H1 (cell line): Measurements from ENCODE around the gene LPCAT1. TPM values are rescaled to one million over a fixed set of nuclear protein-coding genes. Genes with fewer than 3 reads are reported as not detected.
A peak's percentile ranks its signal among the peaks of the same experiment; 100 is the strongest.

Experiments
- CTCF ChIA-PET: fragments of 300-600 bp; sonication (Branson Sonifier 250); formaldehyde crosslinking; loops from one replicate; lab custom pipeline; 2021; ENCODE audit not compliant: partially characterized antibody; lab: Charles Lee
- POLR2A ChIA-PET: fragments of 300-600 bp; sonication (Branson Sonifier 250); formaldehyde crosslinking; loops from one replicate; lab custom pipeline; 2021; ENCODE audit warnings: inconsistent platforms; ENCODE audit not compliant: partially characterized antibody; lab: Charles Lee
- DNase-seq, 2 experiments: peaks; one replicate each; pipeline versions ENCODE4 v3.0.0 to v3.0.0-alpha.2; 2010 to 2022; ENCODE audit warnings: low spot score in 2 of 2, low read depth in 1 of 2, mixed read lengths in 1 of 2
- FAIRE-seq: peaks from 2 replicates; lab custom pipeline; 2011; peaks lifted over from hg19 to GRCh38; lab: Jason Lieb, UNC
- H2AFZ ChIP-seq: 2 replicates; pipeline ENCODE4 v1.8.1; 2012; ENCODE audit warnings: low read length, inconsistent platforms
- H2AK5ac ChIP-seq: 2 replicates; pipeline ENCODE4 v1.6.1; 2013; ENCODE audit warnings: low read depth, low read length
- H2BK120ac ChIP-seq: replicated peaks from 2 replicates; pipeline ENCODE3; 2013; ENCODE audit warnings: low read depth, low read length, inconsistent platforms
- H2BK12ac ChIP-seq: 2 replicates; pipeline ENCODE4 v1.6.1; 2013; ENCODE audit warnings: low read depth, low read length
- H2BK15ac ChIP-seq: 2 replicates; pipeline ENCODE4 v1.6.1; 2013; ENCODE audit warnings: low read length
- H2BK20ac ChIP-seq: 2 replicates; pipeline ENCODE4 v1.6.1; 2013; ENCODE audit warnings: low read length
- H2BK5ac ChIP-seq: 2 replicates; pipeline ENCODE4 v1.6.1; 2013; ENCODE audit warnings: low read depth, low read length
- H3K14ac ChIP-seq: 2 replicates; pipeline ENCODE4 v1.6.1; 2013; ENCODE audit warnings: inconsistent platforms; ENCODE audit not compliant: insufficient read length
- H3K18ac ChIP-seq: 2 replicates; pipeline ENCODE4 v1.6.1; 2013; ENCODE audit warnings: low read length; ENCODE audit errors: extremely low read depth
- H3K23ac ChIP-seq: 2 replicates; pipeline ENCODE4 v1.6.1; 2013; ENCODE audit warnings: inconsistent platforms; ENCODE audit not compliant: insufficient read length
- H3K23me2 ChIP-seq: 2 replicates; pipeline ENCODE4 v1.6.1; 2013; ENCODE audit warnings: low read depth, low read length
- H3K27ac ChIP-seq: 2 replicates; pipeline ENCODE4 v1.6.1; 2011; ENCODE audit warnings: low read depth, low read length, inconsistent platforms
- H3K27me3 ChIP-seq, 4 experiments: replicated peaks in 1 of 4; 1 replicate in 1 of 4; 2 replicates in 3 of 4; pipeline versions ENCODE4 v1.6.1 to v1.8.1; 2011 to 2013; ENCODE audit warnings: low read length in 3 of 4, mild to moderate bottlenecking in 3 of 4, inconsistent platforms in 2 of 4, mixed read lengths in 2 of 4, moderate library complexity in 1 of 4; ENCODE audit not compliant: control insufficient read depth in 3 of 4, insufficient read depth in 3 of 4; ENCODE audit errors: extremely low read depth in 1 of 4
- H3K36me3 ChIP-seq, 4 experiments: 2 replicates each; pipeline versions ENCODE4 v1.6.1 to v1.8.1; 2011 to 2013; ENCODE audit warnings: mild to moderate bottlenecking in 4 of 4, low read length in 3 of 4, moderate library complexity in 2 of 4, control low read depth in 1 of 4, inconsistent platforms in 1 of 4; ENCODE audit not compliant: insufficient read depth in 4 of 4, control insufficient read depth in 2 of 4
- H3K4ac ChIP-seq: replicated peaks from 2 replicates; pipeline ENCODE3; 2013; ENCODE audit warnings: low read length, low read depth, mixed read lengths, inconsistent platforms; ENCODE audit not compliant: insufficient read length
- H3K4me1 ChIP-seq, 4 experiments: replicated peaks in 1 of 4; 1 replicate in 1 of 4; 2 replicates in 3 of 4; pipeline versions ENCODE4 v1.6.1 to v1.8.1; 2011 to 2013; ENCODE audit warnings: low read length in 3 of 4, inconsistent platforms in 2 of 4, mixed read lengths in 1 of 4; ENCODE audit not compliant: insufficient read depth in 4 of 4, control insufficient read depth in 3 of 4
- H3K4me2 ChIP-seq, 2 experiments: 2 replicates each; pipeline versions ENCODE4 v1.6.1 to v1.8.1; 2011 to 2013; ENCODE audit warnings: low read depth in 2 of 2, low read length in 2 of 2, control low read depth in 1 of 2, inconsistent platforms in 1 of 2, mild to moderate bottlenecking in 1 of 2; ENCODE audit not compliant: insufficient read depth in 1 of 2
- H3K4me3 ChIP-seq, 4 experiments: fragments of 200-600, 300-600 bp in 1 of 4; sonication (generic), shearing (Covaris generic), sonication (Bioruptor Twin) in 1 of 4; 2 replicates each; pipeline versions ENCODE4 v1.5.1 to v1.8.1; 2011 to 2016; ENCODE audit warnings: low read length in 4 of 4, low read depth in 3 of 4, control low read depth in 2 of 4, inconsistent platforms in 2 of 4, mild to moderate bottlenecking in 2 of 4, mixed read lengths in 1 of 4, moderate library complexity in 1 of 4; ENCODE audit not compliant: insufficient read depth in 2 of 4; ENCODE audit errors: extremely low read depth in 1 of 4
- H3K56ac ChIP-seq: replicated peaks from 2 replicates; pipeline ENCODE3; 2013; ENCODE audit warnings: low read depth, mild to moderate bottlenecking, mixed read lengths, low read length, inconsistent platforms; ENCODE audit not compliant: insufficient read length
- H3K79me1 ChIP-seq: 2 replicates; pipeline ENCODE4 v1.6.1; 2013; ENCODE audit warnings: low read depth, low read length, control low read depth
- H3K79me2 ChIP-seq, 2 experiments: 2 replicates each; pipeline versions ENCODE4 v1.6.1 to v1.8.1; 2012 to 2013; ENCODE audit warnings: low read length in 2 of 2, mild to moderate bottlenecking in 2 of 2, inconsistent platforms in 1 of 2; ENCODE audit not compliant: insufficient read depth in 2 of 2, control insufficient read depth in 1 of 2
- H3K9ac ChIP-seq, 4 experiments: replicated peaks in 1 of 4; 1 replicate in 1 of 4; 2 replicates in 3 of 4; pipeline versions ENCODE4 v1.6.1 to v1.8.1; 2011 to 2013; ENCODE audit warnings: low read depth in 3 of 4, low read length in 3 of 4, control low read depth in 2 of 4, mild to moderate bottlenecking in 2 of 4, moderate library complexity in 2 of 4, inconsistent platforms in 1 of 4; ENCODE audit errors: extremely low read depth in 1 of 4
- H3K9me3 ChIP-seq, 2 experiments: 2 replicates each; pipeline versions ENCODE4 v1.6.1 to v1.8.1; 2012 to 2013; ENCODE audit warnings: mild to moderate bottlenecking in 2 of 2, moderate library complexity in 2 of 2, control low read depth in 1 of 2, inconsistent platforms in 1 of 2, low read depth in 1 of 2, low read length in 1 of 2, mixed read lengths in 1 of 2; ENCODE audit not compliant: insufficient read depth in 2 of 2
- H4K20me1 ChIP-seq, 2 experiments: replicated peaks in 1 of 2; 2 replicates each; pipeline versions ENCODE3 to v1.8.1; 2011 to 2013; ENCODE audit warnings: inconsistent platforms in 2 of 2, low read length in 2 of 2, mild to moderate bottlenecking in 1 of 2; ENCODE audit not compliant: insufficient read depth in 2 of 2, control insufficient read depth in 1 of 2
- H4K5ac ChIP-seq: 2 replicates; pipeline ENCODE4 v1.6.1; 2013; ENCODE audit warnings: low read length, low read depth, mixed read lengths, inconsistent platforms; ENCODE audit not compliant: insufficient read length
- H4K8ac ChIP-seq: 2 replicates; pipeline ENCODE4 v1.8.0; 2013; ENCODE audit warnings: mild to moderate bottlenecking, moderate library complexity, low read length, inconsistent platforms; ENCODE audit not compliant: insufficient read depth; ENCODE audit errors: extremely low read depth
- H4K91ac ChIP-seq: replicated peaks from 2 replicates; pipeline ENCODE3; 2013; ENCODE audit warnings: low read length, mixed read lengths, inconsistent platforms; ENCODE audit not compliant: insufficient read length
- ASH2L ChIP-seq: fragments of 200-600, 300-600 bp; sonication (generic); IDR thresholded peaks from one replicate; pipeline ENCODE4 v1.7.1; 2017; ENCODE audit warnings: low read length
- BCL11A ChIP-seq, 2 experiments: IDR thresholded peaks; one replicate each; pipeline ENCODE4 v1.6.1; 2011; ENCODE audit warnings: low read depth in 2 of 2, low read length in 2 of 2, mild to moderate bottlenecking in 2 of 2
- CBX8 ChIP-seq: fragments of 300-800, 300-1000 bp; sonication (generic); IDR thresholded peaks from 2 replicates; pipeline ENCODE4 v1.7.1; 2016; ENCODE audit warnings: low read depth, low read length, borderline replicate concordance
- POLR2AphosphoS5 ChIP-seq: IDR thresholded peaks from 2 replicates; pipeline ENCODE4 v1.6.1; 2011; ENCODE audit warnings: low read depth, low read length
- RAD21 ChIP-seq, 2 experiments: IDR thresholded peaks in 1 of 2; conservative IDR thresholded peaks in 1 of 2; 2 replicates each; pipeline ENCODE4 v1.6.1; 2011; ENCODE audit warnings: low read depth in 2 of 2, low read length in 2 of 2, improper control_type of control experiment in 1 of 2, inconsistent platforms in 1 of 2, mild to moderate bottlenecking in 1 of 2, moderate library complexity in 1 of 2
- SP1 ChIP-seq: IDR thresholded peaks from 2 replicates; pipeline ENCODE4 v1.6.1; 2011; ENCODE audit warnings: low read depth, low read length
- WGBS, 2 experiments: shearing (Covaris generic) in 1 of 2; methylation state at CpG; one replicate each; pipeline versions ENCODE4 v1.1.6 to v1.1.7; 2013 to 2015; ENCODE audit warnings: low lambda C conversion rate in 2 of 2, mixed read lengths in 2 of 2, inconsistent platforms in 1 of 2, low coverage in 1 of 2, missing lambda C conversion rate in 1 of 2; ENCODE audit not compliant: insufficient replicate concordance in 2 of 2, insufficient coverage in 1 of 2, insufficient read length in 1 of 2; ENCODE audit errors: extremely low coverage in 1 of 2, missing lambda C conversion rate in 1 of 2; 5-methylcytosine and 5-hydroxymethylcytosine counted together
- polyA plus RNA-seq, 7 experiments: library from polyadenylated mRNA; depleted of rRNA in 3 of 7; stranded (reverse) in 5 of 7; unstranded in 2 of 7; fragments of >200 nt in 5 of 7; fragments of 200-250 nt in 2 of 7; gene quantifications; 1 replicate in 5 of 7; 2 replicates in 1 of 7; 4 replicates in 1 of 7; pipeline versions ENCODE4 v1.2.1 to v1.2.3, GENCODE V29; 2011 to 2013; ENCODE audit warnings: missing spikeins in 2 of 7, mixed read lengths in 2 of 7
- total RNA-seq: library from RNA; stranded (reverse); fragmentation: NEBNext Ultra II Directional; extraction: Animal tissue kit (Norgen Biotek cat#: 25700); gene quantifications from 2 replicates; pipeline ENCODE4 v1.2.1, GENCODE V29; 2021
- TF ChIP-seq, protein P1 (sequence below): IDR thresholded peaks from 2 replicates; pipeline ENCODE4 v1.6.1; 2012; ENCODE audit warnings: low read length, inconsistent platforms
- TF ChIP-seq, protein P2 (sequence below), 3 experiments: IDR thresholded peaks; 1 replicate in 2 of 3; 2 replicates in 1 of 3; pipeline versions ENCODE4 v1.5.1 to v1.6.1; 2011; ENCODE audit warnings: low read length in 3 of 3, mild to moderate bottlenecking in 3 of 3, inconsistent platforms in 2 of 3, low read depth in 1 of 3, moderate library complexity in 1 of 3; ENCODE audit not compliant: insufficient read depth in 1 of 3; ENCODE audit errors: control extremely low read depth in 1 of 3

LPCAT1 gene
- total and polyA plus RNA-seq, 2 of the 8 experiments (the other 6 are each of a cell fraction or from before 2014, with no cell fraction given): 107 to 260 TPM

DNA sequence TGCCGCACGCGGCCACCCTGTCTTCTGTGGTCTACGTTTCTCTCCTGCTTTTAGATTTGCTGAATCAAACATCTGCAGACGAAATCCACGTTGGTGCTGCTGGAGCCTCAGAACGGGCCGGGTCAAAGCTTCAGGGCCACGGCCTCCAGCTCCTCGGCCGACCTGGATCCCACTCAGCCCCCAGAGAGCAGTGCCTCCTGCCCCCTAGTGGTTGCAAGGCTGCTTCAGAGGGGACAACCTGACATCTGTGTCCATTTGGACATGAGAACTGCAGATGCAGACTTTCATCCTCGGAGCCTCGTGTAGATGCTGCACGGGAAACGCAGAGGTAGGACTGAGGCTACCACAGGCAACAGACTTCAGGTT lies 55.5 kb downstream of the LPCAT1 start:
- H2BK15ac ChIP-seq: no peak overlapping the region
- no peak overlapping the region for H3K23ac ChIP-seq
- FAIRE-seq (no peak), DNase-seq (peak in 1 of 2 experiments; percentile 78)
- no peak overlapping the region for H3K4ac ChIP-seq
- ChIA-PET CTCF (interaction anchor here (0.6 to 5.6 kb wide), 35 partner anchors 11 to 220 kb away, joined by 3 to 47 read pairs (median 3); no protein-coding TSS in a partner anchor), POLR2A (interaction anchor here (0.8 to 2.1 kb wide), 4 partner anchors 8 to 123 kb away, joined by 3 to 8 read pairs (median 4); no protein-coding TSS in a partner anchor)
- no peak overlapping the region for H4K8ac ChIP-seq
- no peak overlapping the region for H2AK5ac ChIP-seq
- H3K9ac ChIP-seq: no peak overlapping the region
- no peak overlapping the region for H3K4me2 ChIP-seq
- H3K27ac ChIP-seq: no peak overlapping the region
- peaks cover 0 to 22% of the 10 kb centered on the region in 2 experiments for H4K20me1 ChIP-seq
- H3K4me3 ChIP-seq: no peak overlapping the region
- 0 out of 2 replicates have a peak overlapping the region, but pooled peaks have one; percentile 16 for H2BK5ac ChIP-seq
- no peak overlapping the region for H2AFZ ChIP-seq
- H3K79me1 ChIP-seq: peaks cover 10% of the 10 kb centered on the region; the same call in 1 of the 2 replicates
- H3K27me3 ChIP-seq: no peaks in the 10 kb centered on the region; a peak in 1 of 7 replicates
- H2BK12ac ChIP-seq: no peak overlapping the region
- WGBS, 2 experiments: 95% methylated on average over 15 of the region's 15 CpGs; no CpG with 5 or more reads in 1 of the 2 experiments
- peaks cover 24 to 78% (median 62%) of the 10 kb centered on the region in 4 experiments for H3K36me3 ChIP-seq
- H3K56ac ChIP-seq: no peak overlapping the region
- no peak overlapping the region for H2BK120ac ChIP-seq
- H4K5ac ChIP-seq: no peak overlapping the region
- H3K14ac ChIP-seq: no peak overlapping the region
- peaks cover 0 to 3% of the 10 kb centered on the region in 2 experiments; a peak in 1 of 4 replicates for H3K79me2 ChIP-seq
- H3K18ac ChIP-seq: no peak overlapping the region
- H3K9me3 ChIP-seq: peaks cover 9 to 10% of the 10 kb centered on the region in 2 experiments; a peak in 2 of 4 replicates
- H3K23me2 ChIP-seq: 0 out of 2 replicates have a peak, but pooled peaks cover 1% of the 10 kb centered on the region
- H4K91ac ChIP-seq: no peak overlapping the region
- H2BK20ac ChIP-seq: no peak overlapping the region
- no peaks in the 10 kb centered on the region for H3K4me1 ChIP-seq
- TF ChIP-seq CBX8: no peak
- TF ChIP-seq, protein P1, sequence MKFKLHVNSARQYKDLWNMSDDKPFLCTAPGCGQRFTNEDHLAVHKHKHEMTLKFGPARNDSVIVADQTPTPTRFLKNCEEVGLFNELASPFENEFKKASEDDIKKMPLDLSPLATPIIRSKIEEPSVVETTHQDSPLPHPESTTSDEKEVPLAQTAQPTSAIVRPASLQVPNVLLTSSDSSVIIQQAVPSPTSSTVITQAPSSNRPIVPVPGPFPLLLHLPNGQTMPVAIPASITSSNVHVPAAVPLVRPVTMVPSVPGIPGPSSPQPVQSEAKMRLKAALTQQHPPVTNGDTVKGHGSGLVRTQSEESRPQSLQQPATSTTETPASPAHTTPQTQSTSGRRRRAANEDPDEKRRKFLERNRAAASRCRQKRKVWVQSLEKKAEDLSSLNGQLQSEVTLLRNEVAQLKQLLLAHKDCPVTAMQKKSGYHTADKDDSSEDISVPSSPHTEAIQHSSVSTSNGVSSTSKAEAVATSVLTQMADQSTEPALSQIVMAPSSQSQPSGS: no peak
- TF ChIP-seq, protein P2, sequence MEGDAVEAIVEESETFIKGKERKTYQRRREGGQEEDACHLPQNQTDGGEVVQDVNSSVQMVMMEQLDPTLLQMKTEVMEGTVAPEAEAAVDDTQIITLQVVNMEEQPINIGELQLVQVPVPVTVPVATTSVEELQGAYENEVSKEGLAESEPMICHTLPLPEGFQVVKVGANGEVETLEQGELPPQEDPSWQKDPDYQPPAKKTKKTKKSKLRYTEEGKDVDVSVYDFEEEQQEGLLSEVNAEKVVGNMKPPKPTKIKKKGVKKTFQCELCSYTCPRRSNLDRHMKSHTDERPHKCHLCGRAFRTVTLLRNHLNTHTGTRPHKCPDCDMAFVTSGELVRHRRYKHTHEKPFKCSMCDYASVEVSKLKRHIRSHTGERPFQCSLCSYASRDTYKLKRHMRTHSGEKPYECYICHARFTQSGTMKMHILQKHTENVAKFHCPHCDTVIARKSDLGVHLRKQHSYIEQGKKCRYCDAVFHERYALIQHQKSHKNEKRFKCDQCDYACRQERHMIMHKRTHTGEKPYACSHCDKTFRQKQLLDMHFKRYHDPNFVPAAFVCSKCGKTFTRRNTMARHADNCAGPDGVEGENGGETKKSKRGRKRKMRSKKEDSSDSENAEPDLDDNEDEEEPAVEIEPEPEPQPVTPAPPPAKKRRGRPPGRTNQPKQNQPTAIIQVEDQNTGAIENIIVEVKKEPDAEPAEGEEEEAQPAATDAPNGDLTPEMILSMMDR (IDR thresholded peaks at IDR 0.05; ENCODE audit: control extremely low read depth in 1 of 3, insufficient read depth in 1 of 3, low read depth in 1 of 3, low read length in 3 of 3): peak in 2 of 3 experiments; percentile 85 to 91; a peak in 3 of 4 replicates
- no peak for TF ChIP-seq SP1
- TF ChIP-seq RAD21 (IDR thresholded peaks at IDR 0.05 in 1 of 2, conservative IDR thresholded peaks at IDR 0.05 in 1 of 2; ENCODE audit: low read depth in 2 of 2, low read length in 2 of 2): peak; percentile 80 to 85
- no peak for TF ChIP-seq ASH2L
- peak; percentile 3; the same call in 1 of the 2 replicates for TF ChIP-seq POLR2AphosphoS5
- no peak for TF ChIP-seq BCL11A (IDR thresholded peaks at IDR 0.05; ENCODE audit: low read depth in 2 of 2, low read length in 2 of 2)
